Trophoblast cell (in vitro differentiated cells and primary cell): ENCODE results near the gene BAZ1B.
"Not testable (repeated sequence)": the region's sequence is repeated elsewhere in the genome, so short reads cannot be mapped to it uniquely, and the experiment has no call there.

Experiments
- DNase-seq, 2 donors: peaks; one replicate each; pipeline ENCODE4 v3.0.0-alpha.2; 2016
- H2AFZ ChIP-seq: 2 replicates; pipeline ENCODE4 v1.6.1; 2013; ENCODE audit warnings: low read length, moderate library complexity, mild to moderate bottlenecking; ENCODE audit not compliant: insufficient read depth, poor library complexity
- H2AK5ac ChIP-seq: 2 replicates; pipeline ENCODE4 v1.6.1; 2013; ENCODE audit warnings: mild to moderate bottlenecking, low read length
- H2BK120ac ChIP-seq: 2 replicates; pipeline ENCODE4 v1.6.1; 2013; ENCODE audit warnings: low read length, mild to moderate bottlenecking, moderate library complexity; ENCODE audit not compliant: insufficient read depth, poor library complexity
- H2BK12ac ChIP-seq: 2 replicates; pipeline ENCODE4 v1.6.1; 2013; ENCODE audit warnings: mild to moderate bottlenecking, low read length, moderate library complexity
- H2BK5ac ChIP-seq: 2 replicates; pipeline ENCODE4 v1.6.1; 2013; ENCODE audit warnings: low read length, low read depth, moderate library complexity, mild to moderate bottlenecking; ENCODE audit not compliant: poor library complexity
- H3K14ac ChIP-seq: 2 replicates; pipeline ENCODE4 v1.6.1; 2013; ENCODE audit warnings: mild to moderate bottlenecking, low read length
- H3K18ac ChIP-seq: 2 replicates; pipeline ENCODE4 v1.6.1; 2013; ENCODE audit warnings: mild to moderate bottlenecking, low read length
- H3K23ac ChIP-seq: 2 replicates; pipeline ENCODE4 v1.6.1; 2013; ENCODE audit warnings: low read length
- H3K27ac ChIP-seq: 2 replicates; pipeline ENCODE4 v1.5.1; 2013; ENCODE audit warnings: low read depth, mild to moderate bottlenecking, inconsistent platforms, low read length, moderate library complexity
- H3K27me3 ChIP-seq: 2 replicates; pipeline ENCODE4 v1.6.1; 2013; ENCODE audit warnings: inconsistent platforms, mild to moderate bottlenecking, low read length, moderate library complexity; ENCODE audit not compliant: insufficient read depth
- H3K36me3 ChIP-seq, 2 experiments: 1 replicate in 1 of 2; 2 replicates in 1 of 2; pipeline ENCODE4 v1.6.1; 2013; ENCODE audit warnings: low read length in 2 of 2, mild to moderate bottlenecking in 2 of 2, moderate library complexity in 1 of 2; ENCODE audit not compliant: insufficient read depth in 2 of 2, control insufficient read depth in 1 of 2
- H3K4ac ChIP-seq: 2 replicates; pipeline ENCODE4 v1.6.1; 2013; ENCODE audit warnings: low read depth, mild to moderate bottlenecking, low read length, moderate library complexity
- H3K4me1 ChIP-seq, 2 experiments: 1 replicate in 1 of 2; 2 replicates in 1 of 2; pipeline ENCODE4 v1.6.1; 2013; ENCODE audit warnings: low read length in 2 of 2, mild to moderate bottlenecking in 2 of 2, moderate library complexity in 1 of 2; ENCODE audit not compliant: insufficient read depth in 2 of 2, control insufficient read depth in 1 of 2
- H3K4me2 ChIP-seq: 2 replicates; pipeline ENCODE4 v1.6.1; 2013; ENCODE audit warnings: inconsistent platforms, mild to moderate bottlenecking, low read length, moderate library complexity
- H3K4me3 ChIP-seq: 2 replicates; pipeline ENCODE4 v1.5.1; 2013; ENCODE audit warnings: mild to moderate bottlenecking, low read depth, low read length, inconsistent platforms
- H3K79me1 ChIP-seq: one replicate; pipeline ENCODE4 v1.6.1; 2013; ENCODE audit warnings: low read length
- H3K79me2 ChIP-seq: 2 replicates; pipeline ENCODE4 v1.6.1; 2013; ENCODE audit warnings: low read length, mild to moderate bottlenecking; ENCODE audit not compliant: control insufficient read depth, insufficient read depth, poor library complexity
- H3K9ac ChIP-seq: 2 replicates; pipeline ENCODE4 v1.6.1; 2013; ENCODE audit warnings: mild to moderate bottlenecking, low read length
- H3K9me3 ChIP-seq: 2 replicates; pipeline ENCODE4 v1.6.1; 2013; ENCODE audit warnings: low read depth, mild to moderate bottlenecking, control low read depth, inconsistent platforms, low read length; ENCODE audit not compliant: insufficient read depth
- H4K12ac ChIP-seq: 2 replicates; pipeline ENCODE4 v1.6.1; 2013; ENCODE audit warnings: low read depth, mild to moderate bottlenecking, low read length, moderate library complexity
- H4K8ac ChIP-seq: 2 replicates; pipeline ENCODE4 v1.6.1; 2013; ENCODE audit warnings: low read depth, mild to moderate bottlenecking, low read length, moderate library complexity
- H4K91ac ChIP-seq: one replicate; pipeline ENCODE4 v1.6.1; 2013; ENCODE audit warnings: low read depth, mild to moderate bottlenecking, low read length, moderate library complexity
- WGBS: extraction: QIAGEN DNeasy Blood & Tissue Kit; methylation state at CpG from one replicate; pipeline ENCODE4 v1.1.7; 2013; ENCODE audit warnings: missing lambda C conversion rate; ENCODE audit not compliant: insufficient read length, insufficient coverage; ENCODE audit errors: extremely low coverage; 5-methylcytosine and 5-hydroxymethylcytosine counted together

BAZ1B gene

DNA sequence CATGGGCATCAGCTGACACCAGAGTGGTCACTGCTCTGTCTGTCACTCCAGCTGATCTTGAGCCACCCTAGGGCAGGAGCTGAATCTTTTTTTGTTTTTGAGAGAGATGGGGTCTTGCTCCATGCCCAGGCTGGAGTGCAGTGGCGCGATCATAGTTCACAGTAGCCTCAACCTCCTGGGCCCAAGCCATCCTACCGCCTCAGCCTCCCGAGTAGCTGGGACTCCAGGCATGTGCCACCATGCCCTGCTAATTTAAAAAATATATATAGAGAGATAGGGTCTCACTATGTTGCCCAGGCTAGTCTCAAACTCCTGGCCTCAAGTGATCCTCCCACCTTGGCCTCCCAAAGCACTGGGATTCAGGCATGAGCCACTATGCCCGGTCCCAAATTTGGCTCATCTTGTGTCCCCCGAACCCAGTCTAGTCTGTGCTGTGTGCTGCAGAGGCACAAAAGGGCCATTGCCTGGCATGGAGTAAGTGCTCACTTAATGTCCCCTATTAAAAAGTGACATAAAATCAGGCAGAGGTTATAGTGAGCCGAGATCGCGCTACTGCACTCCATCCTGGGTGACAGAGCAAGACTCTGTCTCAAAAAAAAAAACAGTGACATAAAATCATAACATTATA is 96.6 kb downstream of the BAZ1B start:
- Histone ChIP-seq H3K27ac (no peak overlapping the region), H4K12ac (no peak overlapping the region), H3K36me3 (no peaks in the 10 kb centered on the region), H2BK120ac (no peak overlapping the region), H4K8ac (no peak overlapping the region), H3K18ac (no peak overlapping the region), H3K4me1 (peaks cover 0 to 12% of the 10 kb centered on the region in 2 experiments), H2BK12ac (no peak overlapping the region), H3K4me2 (no peak overlapping the region), H3K4ac (no peak overlapping the region), H3K79me2 (no peaks in the 10 kb centered on the region), H3K9ac (no peak overlapping the region), H2AFZ (no peak overlapping the region), H3K23ac (no peak overlapping the region), H3K27me3 (no peaks in the 10 kb centered on the region), H3K4me3 (no peak overlapping the region), H4K91ac (no peak overlapping the region), H3K9me3 (no peaks in the 10 kb centered on the region), H2BK5ac (no peak overlapping the region), H3K14ac (no peak overlapping the region), H2AK5ac (no peak overlapping the region), H3K79me1 (no peaks in the 10 kb centered on the region)
- WGBS, result no CpG with 5 or more reads among the region's 9 CpGs
- DNase-seq, result no peak

DNA sequence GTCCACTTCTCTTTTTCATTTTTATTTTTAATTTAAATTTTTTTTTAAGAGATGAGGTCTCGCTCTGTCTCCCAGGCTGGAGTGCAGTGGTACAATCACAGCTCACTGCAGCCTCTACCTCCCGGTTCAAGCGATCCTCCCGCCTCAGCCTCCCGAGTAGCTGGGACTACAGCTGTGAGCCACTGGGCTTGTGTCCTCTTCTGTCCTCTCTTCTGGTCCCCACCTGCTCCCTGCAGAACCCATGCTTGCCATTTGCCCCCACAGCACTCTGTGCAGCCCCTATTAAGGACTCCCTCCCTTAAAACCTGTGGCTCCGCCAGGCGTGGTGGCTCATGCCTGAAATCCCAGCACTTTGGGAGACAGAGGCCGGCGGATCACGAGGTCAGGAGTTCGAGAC is 97.6 kb downstream of the BAZ1B start:
- DNase-seq, result no peak
- H2BK120ac ChIP-seq, result no peak overlapping the region
- H3K79me1 ChIP-seq, result no peaks in the 10 kb centered on the region
- H3K27ac ChIP-seq, result no peak overlapping the region
- no peak overlapping the region for H3K18ac ChIP-seq
- H2AK5ac ChIP-seq, result no peak overlapping the region
- no peaks in the 10 kb centered on the region for H3K27me3 ChIP-seq
- H3K14ac ChIP-seq, result peak overlapping the region; percentile 32
- H3K36me3 ChIP-seq, result no peaks in the 10 kb centered on the region
- H3K9ac ChIP-seq, result no peak overlapping the region
- peak overlapping the region; percentile 9 for H4K8ac ChIP-seq
- no peak overlapping the region for H2BK12ac ChIP-seq
- H2AFZ ChIP-seq, result no peak overlapping the region
- H4K91ac ChIP-seq, result no peak overlapping the region
- H3K79me2 ChIP-seq, result no peaks in the 10 kb centered on the region
- H3K4me3 ChIP-seq, result no peak overlapping the region
- peaks cover 0 to 12% of the 10 kb centered on the region in 2 experiments for H3K4me1 ChIP-seq
- H3K23ac ChIP-seq, result no peak overlapping the region
- H4K12ac ChIP-seq, result no peak overlapping the region
- WGBS, result no CpG with 5 or more reads among the region's 11 CpGs
- peak overlapping the region; percentile 68 for H3K4me2 ChIP-seq
- H3K4ac ChIP-seq, result no peak overlapping the region
- H3K9me3 ChIP-seq, result no peaks in the 10 kb centered on the region
- no peak overlapping the region for H2BK5ac ChIP-seq

DNA sequence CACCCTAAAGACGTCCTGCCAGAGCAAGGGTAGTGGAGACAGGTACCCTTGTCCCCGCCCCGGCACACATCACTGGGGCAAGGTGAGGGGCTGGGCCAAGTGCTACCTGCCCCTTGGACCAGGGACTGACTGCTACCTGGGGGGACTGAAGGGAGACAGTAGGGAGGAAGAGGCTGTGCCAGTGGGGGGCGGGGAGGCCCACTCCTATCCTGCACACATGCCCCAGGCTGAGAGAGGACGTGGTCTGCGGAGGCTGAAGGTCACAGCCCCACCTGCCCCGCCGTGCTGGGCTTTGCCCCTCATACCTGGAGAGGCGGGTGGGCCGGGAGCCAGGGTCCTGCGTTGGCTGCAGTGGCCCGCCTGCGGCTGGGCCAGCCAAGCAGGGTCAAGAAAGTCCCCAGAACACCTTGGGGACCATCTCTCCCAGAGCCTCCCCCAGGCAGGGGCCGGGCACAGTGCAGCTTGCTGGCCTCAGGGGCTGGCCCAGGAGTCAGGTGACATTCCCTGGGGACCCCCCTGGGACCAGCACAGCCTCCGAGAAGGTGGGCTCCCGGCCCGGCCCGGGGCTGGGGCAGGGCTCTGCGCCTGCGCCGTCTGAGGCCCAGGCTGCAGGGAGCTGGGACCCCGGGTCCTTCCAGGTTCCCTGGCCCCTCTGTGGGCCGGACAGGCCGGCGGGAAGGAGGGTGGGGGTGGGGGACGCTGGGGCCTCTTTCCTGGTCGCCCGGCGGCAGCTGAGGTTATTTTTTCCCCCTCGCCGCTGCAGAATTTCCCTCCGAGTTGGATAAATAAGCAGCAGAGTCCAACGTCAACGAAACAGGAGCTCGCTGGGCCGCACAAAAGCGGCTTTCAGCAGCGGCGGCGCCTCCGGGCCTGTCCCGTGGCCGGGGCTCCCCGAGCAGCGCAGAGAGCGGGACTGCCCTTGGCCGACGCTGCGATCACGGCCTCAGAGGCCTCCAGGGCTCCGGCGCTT is 98.3 kb downstream of the BAZ1B start:
- no CpG with 5 or more reads among the region's 52 CpGs for WGBS

DNA sequence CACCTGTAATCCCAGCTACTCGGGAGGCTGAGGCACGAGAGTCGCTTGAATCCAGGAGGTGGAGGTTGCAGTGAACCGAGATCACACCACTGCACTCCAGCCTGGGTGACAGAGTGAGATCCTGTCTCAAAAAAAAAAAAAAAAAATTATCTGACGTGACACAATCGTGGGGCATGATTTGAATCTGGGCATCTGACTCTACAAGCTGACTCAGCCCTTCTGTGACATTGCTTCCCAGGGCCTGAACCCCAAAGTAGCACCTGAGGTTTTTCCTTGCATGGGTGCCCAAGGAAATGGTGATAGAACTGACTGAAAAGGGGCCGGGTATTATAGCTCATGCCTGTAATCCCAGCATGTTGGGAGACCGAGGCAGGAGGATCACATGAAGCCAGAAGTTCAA is 101.5 kb downstream of the BAZ1B start:
- H3K36me3 ChIP-seq, H2BK12ac ChIP-seq, H4K91ac ChIP-seq, H4K12ac ChIP-seq, H3K23ac ChIP-seq, H3K79me1 ChIP-seq, H3K14ac ChIP-seq, H3K9ac ChIP-seq, H3K27me3 ChIP-seq, H3K18ac ChIP-seq, H3K9me3 ChIP-seq, H4K8ac ChIP-seq, H2BK5ac ChIP-seq, H3K4ac ChIP-seq, H2BK120ac ChIP-seq, H2AFZ ChIP-seq, H3K79me2 ChIP-seq, H3K4me2 ChIP-seq, DNase-seq, H2AK5ac ChIP-seq, H3K27ac ChIP-seq, H3K4me3 ChIP-seq: not testable (repeated sequence)
- WGBS, result no CpG with 5 or more reads among the region's 8 CpGs
- peaks cover 0 to 12% of the 10 kb centered on the region in 2 experiments for H3K4me1 ChIP-seq

More for the DNA sequence above, 98.3 kb downstream of the BAZ1B start:
- H3K79me2 ChIP-seq, result no peaks in the 10 kb centered on the region
- H3K23ac ChIP-seq, result no peak overlapping the region
- H3K4me3 ChIP-seq, result no peak overlapping the region
- peak overlapping the region; percentile 23 for H2AFZ ChIP-seq
- DNase-seq, result peak in 1 of 2 donors; percentile 23
- H2BK5ac ChIP-seq, result no peak overlapping the region
- H3K27me3 ChIP-seq, result no peaks in the 10 kb centered on the region
- H3K9ac ChIP-seq, result no peak overlapping the region
- no peaks in the 10 kb centered on the region for H3K9me3 ChIP-seq
- no peak overlapping the region for H2BK12ac ChIP-seq
- no peak overlapping the region for H3K14ac ChIP-seq
- peak overlapping the region; percentile 45 for H2BK120ac ChIP-seq
- no peaks in the 10 kb centered on the region for H3K79me1 ChIP-seq
- H3K18ac ChIP-seq, result no peak overlapping the region
- H3K27ac ChIP-seq, result no peak overlapping the region
- H3K4me2 ChIP-seq, result peak overlapping the region; percentile 68
- H3K4me1 ChIP-seq, result peaks cover 0 to 12% of the 10 kb centered on the region in 2 experiments
- H3K36me3 ChIP-seq, result no peaks in the 10 kb centered on the region
- H4K12ac ChIP-seq, result no peak overlapping the region
- H4K91ac ChIP-seq, result no peak overlapping the region
- no peak overlapping the region for H2AK5ac ChIP-seq
- peak overlapping the region; percentile 71 for H4K8ac ChIP-seq
- H3K4ac ChIP-seq, result no peak overlapping the region
